ENCODE results near the gene CARMIL1.

The CARMIL1 gene

GRCh38 chr6:25340431-25341202 is 61.4 kb downstream of the CARMIL1 start:
- DNase-seq, result no peak

GRCh38 chr6:25341203-25341552 is 62.0 kb downstream of the CARMIL1 start:
- DNase-seq, result no peak

DNA sequence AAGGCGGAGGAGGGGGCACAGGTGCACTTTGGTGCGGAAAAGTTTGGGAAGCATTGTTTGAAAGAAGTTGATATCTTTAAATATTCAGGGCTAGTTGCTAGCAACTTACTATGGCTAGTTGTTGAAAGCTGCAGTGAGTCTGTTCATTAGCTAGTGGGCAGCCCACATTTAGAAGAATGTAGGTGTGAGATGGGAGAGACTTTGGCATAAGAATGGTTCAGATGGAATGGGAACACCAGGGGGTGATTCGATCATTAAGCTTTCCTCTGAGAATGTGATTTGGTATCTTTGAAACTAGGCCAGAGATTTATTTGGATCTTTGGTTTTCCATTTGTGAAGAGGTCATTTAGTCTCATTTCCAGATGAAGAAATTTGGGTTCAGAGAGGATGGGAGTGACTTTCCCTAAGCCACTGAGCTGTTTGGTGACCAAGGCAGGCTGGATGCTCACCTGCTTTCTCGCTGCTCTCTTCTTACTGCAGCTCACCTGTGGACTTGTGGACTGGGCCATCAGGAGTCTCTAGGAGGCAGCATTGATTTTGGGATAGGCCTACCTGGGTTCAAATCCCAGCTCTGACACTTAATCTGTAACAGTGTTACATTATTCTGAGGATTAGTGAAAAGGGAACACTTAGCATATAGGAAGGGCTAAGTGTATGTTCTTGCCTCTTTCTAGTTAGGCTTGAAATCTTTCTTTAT is 62.9 kb downstream of the CARMIL1 start:
- no peak for DNase-seq

GRCh38 chr6:25342802-25343201 is 63.6 kb downstream of the CARMIL1 start:
- no peak for DNase-seq

DNA sequence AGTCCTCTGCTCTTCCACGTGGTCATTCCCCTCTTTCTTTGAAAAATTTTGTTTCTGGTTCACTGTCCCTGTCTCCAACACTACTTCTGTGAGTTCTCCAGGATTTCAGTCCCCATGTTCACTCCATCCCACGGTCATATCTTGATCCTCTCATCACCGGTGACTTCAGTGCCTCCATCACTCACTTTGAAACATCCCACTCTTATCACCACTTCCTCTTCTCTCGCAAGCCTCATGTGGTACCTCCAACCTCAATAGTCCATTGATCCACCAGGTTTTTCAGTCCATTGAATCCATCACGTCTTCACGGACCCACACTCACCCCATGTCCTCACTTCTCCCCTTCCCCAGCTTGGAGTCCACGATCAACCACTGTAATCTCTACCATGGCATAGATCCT is 64.8 kb downstream of the CARMIL1 start:
- DNase-seq, result no peak

- DNase-seq, result no peak
Observed at GRCh38 chr6:25344827-25345226, 65.7 kb downstream of the CARMIL1 start.

DNA sequence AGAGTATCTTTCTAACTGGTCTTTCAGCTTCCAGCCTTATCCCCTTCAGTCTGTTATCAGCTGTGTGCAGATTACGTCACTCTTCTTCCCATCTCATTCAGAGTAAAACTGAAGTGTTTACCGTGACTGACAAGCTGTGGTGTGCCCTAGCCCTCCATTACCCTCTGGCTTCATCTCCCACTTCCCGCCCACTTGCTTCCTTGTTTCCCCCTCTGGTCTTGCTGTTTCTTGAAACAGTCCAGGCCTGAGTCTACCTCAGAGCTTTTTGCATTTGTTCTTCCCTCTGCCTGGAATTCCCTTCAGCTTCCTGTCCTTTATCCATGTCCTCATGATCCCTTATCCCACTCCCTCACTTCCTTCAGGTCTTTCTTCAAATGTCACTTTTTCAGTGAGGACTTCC is 66.9 kb downstream of the CARMIL1 start:
- peak; percentile 61 for DNase-seq

GRCh38 chr6:25350573-25350972 is 71.4 kb downstream of the CARMIL1 start:
- no peak for DNase-seq

DNA sequence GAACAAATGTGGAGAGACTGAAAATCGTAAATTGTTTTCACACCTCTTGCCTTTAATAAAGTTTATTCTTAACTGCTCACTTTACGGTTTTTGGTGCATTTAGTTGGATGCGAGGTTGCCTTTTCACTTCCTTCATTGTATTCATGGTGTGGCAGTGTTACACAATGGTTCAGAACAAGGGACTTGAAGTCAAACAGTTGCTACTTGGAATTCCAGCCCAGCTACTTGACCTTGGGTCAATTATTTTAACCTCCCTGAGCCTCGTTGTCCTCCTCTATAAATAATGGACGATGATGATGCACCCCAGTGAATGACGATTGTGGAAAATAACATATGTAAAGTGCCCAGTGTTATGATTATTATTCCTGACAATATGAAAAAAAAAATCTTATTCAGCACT is 72.3 kb downstream of the CARMIL1 start:
- DNase-seq, result no peak

- no peak for DNase-seq
Observed at GRCh38 chr6:25352285-25352684, 73.1 kb downstream of the CARMIL1 start.

DNA sequence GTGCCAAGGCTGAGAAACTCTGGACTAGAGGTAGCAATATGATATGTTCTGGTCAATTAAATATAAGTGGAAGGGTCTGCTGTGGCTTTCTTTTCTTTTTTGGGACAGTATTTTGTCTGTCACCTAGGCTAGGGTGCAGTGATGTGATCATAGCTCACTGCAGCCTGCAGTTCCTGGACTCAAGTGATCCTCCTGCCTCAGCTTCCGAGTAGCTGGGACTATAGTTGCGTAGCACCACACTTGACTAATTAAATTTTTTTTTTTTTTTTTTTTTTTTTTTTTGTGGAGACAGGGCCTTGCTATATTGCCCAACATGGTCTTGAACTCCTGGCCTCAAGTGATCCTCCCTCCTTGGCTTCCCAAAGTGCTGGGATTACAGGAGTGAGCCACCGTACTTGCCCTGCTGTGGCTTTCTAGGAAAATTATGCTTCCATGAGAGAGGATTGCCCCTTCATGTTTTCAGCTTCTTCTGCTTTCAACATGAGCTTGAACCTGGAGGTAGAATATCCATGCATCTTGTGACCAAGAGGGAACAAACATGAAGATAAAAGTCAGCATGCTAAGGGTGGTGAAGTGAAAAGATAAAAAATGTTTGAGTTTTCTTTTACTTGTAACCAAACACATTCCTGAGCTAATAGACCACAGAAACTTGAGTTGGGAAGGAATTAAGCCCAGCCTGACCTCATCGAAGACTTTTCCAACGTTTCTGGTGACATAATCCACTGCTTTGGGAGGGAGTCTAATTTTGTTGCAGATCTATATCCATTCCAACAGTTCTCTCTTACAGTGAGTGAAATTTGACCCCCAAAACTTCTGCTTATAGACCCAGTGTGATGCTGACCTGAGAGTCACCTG is 75.1 kb downstream of the CARMIL1 start:
- no peak for DNase-seq

DNA sequence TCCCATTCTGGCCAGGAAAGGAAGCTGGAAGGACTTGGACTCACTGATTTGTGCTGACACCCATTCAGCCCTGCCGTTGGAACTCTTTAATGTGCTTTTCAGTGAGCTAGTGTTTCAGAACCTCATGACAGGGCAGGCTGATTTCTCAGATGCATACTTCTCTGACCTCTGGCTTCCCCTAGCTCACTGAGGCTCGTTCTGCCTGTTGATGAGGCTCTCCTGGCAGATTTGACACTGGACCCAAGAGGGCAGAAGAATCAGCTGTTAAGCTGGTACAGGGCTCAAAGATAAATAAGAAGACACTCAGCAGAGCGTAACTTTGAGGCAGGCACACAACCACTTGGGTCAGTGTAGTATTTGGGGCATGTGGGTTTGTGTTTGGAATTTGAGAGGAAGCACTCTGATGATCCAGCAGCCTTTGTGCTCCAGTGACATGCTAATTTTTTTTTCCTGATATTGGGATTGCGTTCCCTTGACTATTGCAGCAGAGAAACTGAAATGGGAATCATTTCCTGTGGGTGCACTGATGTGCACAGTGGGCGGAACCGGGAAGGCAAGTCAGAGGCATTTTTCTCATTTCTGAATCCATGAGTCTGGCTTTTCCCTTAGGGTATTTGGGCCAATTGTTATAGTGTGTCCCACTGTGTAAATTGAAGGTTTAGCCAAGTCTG is 80.2 kb downstream of the CARMIL1 start:
- no peak for DNase-seq

DNA sequence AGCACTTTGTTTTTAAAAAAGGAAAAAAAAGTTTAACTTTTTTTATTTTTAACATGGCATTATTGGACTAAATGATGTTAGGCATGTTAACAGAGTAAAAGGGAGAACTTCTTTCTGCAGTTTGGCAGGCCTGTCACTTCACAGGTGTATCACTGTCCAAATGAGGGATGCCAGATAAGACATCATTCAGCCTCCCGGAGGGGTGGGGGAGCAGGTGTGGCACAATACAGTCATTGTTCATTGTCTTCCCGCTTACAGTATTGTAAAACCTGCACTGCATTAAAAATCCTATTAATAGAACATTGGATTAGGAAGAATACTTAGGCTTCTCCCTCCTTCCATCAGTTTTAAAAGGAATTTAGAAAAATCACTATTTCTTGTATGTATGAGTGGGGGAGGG is 80.7 kb downstream of the CARMIL1 start:
- DNase-seq, result no peak

DNA sequence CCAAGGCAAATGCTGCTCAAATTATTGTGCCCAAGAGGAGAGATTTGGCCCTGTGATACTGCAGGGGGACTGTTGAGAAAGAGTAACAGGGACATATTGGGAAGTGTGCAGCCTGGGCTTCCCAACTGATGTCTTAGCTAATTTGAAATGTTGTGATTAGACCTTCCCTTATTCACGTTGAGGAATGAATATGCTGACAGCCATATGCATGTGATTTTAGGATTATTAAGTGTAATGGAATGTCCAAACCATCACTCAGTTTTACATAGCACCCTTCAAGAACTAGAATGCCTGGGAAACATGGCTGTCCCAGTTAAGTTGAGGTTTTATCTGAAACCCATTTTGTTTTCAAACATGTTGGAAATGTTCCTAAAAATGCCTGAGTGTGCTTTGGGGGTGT is 81.4 kb downstream of the CARMIL1 start:
- DNase-seq, result no peak

DNA sequence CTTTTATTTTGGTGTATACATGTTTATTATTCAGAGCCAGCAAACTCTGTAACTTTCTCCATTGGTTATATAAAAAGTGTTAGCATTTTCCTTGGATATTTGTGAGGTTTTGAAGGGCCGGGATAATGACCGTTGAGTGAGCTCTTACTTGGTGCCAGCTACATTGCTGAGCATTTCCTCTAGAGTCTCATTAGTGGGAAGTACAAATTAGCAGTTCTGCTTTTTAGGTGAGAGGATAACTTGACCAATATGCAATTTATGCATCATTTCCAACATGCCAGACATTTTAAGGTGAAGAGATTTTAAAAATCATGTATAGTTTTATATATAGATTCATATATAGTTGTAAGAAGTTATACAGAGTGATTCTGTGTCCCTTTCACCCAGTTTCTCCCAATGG is 84.3 kb downstream of the CARMIL1 start:
- no peak for DNase-seq

DNA sequence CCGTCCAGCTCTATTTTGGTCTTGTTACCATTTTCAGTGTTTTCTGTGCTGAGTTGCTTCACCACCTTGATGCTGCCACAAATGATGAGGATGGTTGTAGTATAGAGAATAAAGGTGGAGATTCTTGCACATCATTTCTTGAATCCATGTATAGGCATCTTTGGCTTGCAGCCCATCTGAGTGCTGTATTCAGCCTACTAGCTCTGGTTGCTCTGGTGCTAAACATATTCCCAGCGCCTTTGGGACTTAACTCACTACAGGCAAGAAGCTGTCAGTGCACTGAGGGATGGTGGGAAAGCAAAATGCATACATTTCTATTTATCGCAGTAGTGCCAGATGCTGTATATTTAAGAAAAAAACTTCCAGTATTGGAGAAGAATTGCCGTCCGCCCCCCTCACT is 86.0 kb downstream of the CARMIL1 start:
- no peak for DNase-seq

- no peak for DNase-seq
Observed at GRCh38 chr6:25366903-25367545, 87.8 kb downstream of the CARMIL1 start.

- DNase-seq, result no peak
Observed at GRCh38 chr6:25369036-25369432, 89.9 kb downstream of the CARMIL1 start.

GRCh38 chr6:25369433-25370177 is 90.4 kb downstream of the CARMIL1 start:
- DNase-seq, result peak; percentile 44

GRCh38 chr6:25370178-25371036 is 91.2 kb downstream of the CARMIL1 start:
- no peak for DNase-seq

- DNase-seq, result no peak
Observed at GRCh38 chr6:25371037-25371347, 91.8 kb downstream of the CARMIL1 start.

Measured in NCI-H510A (cell line).